Measurements from ENCODE around the gene PCSK7.

DNA sequence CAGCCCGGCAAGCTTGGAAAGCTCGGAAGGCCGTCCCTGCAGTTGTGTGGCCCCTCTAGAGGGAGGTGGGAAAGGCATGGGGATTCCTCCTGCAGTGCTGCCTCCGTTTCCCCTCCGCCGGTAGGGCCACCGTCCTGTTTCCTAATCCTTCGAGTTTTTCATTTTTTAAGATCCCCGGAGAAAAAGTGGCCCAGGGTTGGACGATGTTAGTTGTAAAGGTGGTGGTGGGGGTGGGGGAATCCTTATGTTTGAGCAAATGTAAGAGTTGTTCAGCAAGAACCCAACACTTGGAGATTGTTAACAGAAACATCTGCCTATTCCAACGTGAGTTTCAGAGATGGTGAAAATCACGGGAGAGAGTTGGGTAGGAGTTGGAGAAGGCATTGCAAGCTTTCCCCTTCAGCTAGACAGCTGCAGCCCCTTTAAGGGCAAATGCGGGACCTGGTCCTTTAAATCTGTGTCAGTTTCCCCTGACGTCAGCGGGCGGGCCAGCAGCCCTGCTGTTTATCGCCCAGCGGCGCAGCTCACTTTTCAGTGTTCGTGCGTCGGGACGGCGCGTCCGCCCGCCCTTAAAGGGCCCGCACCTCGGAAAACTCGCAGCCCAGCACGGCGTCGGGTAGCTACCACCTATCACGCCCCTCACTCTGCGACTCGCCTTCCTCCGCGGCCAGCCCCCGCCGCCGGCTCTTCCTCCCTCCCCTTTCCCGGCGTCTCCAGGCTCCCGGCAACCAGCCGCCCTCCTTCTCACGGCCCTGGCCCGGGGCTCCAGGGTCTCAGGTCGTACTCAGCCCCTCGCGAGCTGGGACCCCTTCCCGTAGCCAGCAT lies 53.5 kb downstream of the PCSK7 start, which contains the start of gene SIDT2:
- TF ChIP-seq TAF1 (conservative IDR thresholded peaks at IDR 0.05), result peak; percentile 50
- TF ChIP-seq CTCF (IDR thresholded peaks at IDR 0.05; ENCODE audit: low read depth, low read length, missing input control), result no peak
- no peak for TF ChIP-seq ZBTB33 (IDR thresholded peaks at IDR 0.05)
- TF ChIP-seq REST (IDR thresholded peaks at IDR 0.05), result peak; percentile 81
- TF ChIP-seq YY1 (IDR thresholded peaks at IDR 0.05), result peak; percentile 69
- peak; percentile 100 for TF ChIP-seq MAX (IDR thresholded peaks at IDR 0.05)
- TF ChIP-seq, protein P1, sequence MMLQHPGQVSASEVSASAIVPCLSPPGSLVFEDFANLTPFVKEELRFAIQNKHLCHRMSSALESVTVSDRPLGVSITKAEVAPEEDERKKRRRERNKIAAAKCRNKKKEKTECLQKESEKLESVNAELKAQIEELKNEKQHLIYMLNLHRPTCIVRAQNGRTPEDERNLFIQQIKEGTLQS (IDR thresholded peaks at IDR 0.05), result no peak
- peak; percentile 40 to 44 for TF ChIP-seq RAD21 (IDR thresholded peaks at IDR 0.05)
- TF ChIP-seq GABPA (IDR thresholded peaks at IDR 0.05 in 1 of 2, conservative IDR thresholded peaks at IDR 0.05 in 1 of 2), result peak in 1 of 2 donors; percentile 78
- peak; percentile 52 for TF ChIP-seq SP1 (IDR thresholded peaks at IDR 0.05)
- peak; percentile 46 to 85 for TF ChIP-seq JUND (IDR thresholded peaks at IDR 0.05)
- peak; percentile 15 to 22 for TF ChIP-seq RXRA (IDR thresholded peaks at IDR 0.05)
